ENCODE data around the gene GBP2.
A peak's percentile ranks its signal among the peaks of the same experiment; 100 is the strongest.

- no peak for TF ChIP-seq CTCF (IDR thresholded peaks at IDR 0.05; ENCODE audit: low read depth, low read length, missing input control)
- TF ChIP-seq TAF1 (conservative IDR thresholded peaks at IDR 0.05) = no peak
- TF ChIP-seq EGR1 (IDR thresholded peaks at IDR 0.05; ENCODE audit: low read depth in 2 of 2) = peak in 1 of 2 donors; percentile 12
- no peak for TF ChIP-seq REST (IDR thresholded peaks at IDR 0.05)
Measured at GRCh38 chr1:89172468-89173143, 46.7 kb upstream of the GBP2 start.

Measured in liver (tissue), 3 donors.